ENCODE data around the gene SPDL1. TPM values are rescaled to one million over a fixed set of nuclear protein-coding genes. Genes with fewer than 3 reads are reported as not detected.

The SPDL1 gene
- total and polyA plus RNA-seq, 4 donors, result 3.9 to 6.4 (median 5.0) TPM

GRCh38 chr5:169653091-169653490 is 69.5 kb downstream of the SPDL1 start:
- no peak overlapping the region for H3K4me3 ChIP-seq (ENCODE audit: low read length in 2 of 2)
- no peak for DNase-seq
- intact Hi-C loops (cut with DNase I), result no loop called here
- no peaks in the 10 kb centered on the region for H3K27me3 ChIP-seq (ENCODE audit: control insufficient read depth in 1 of 2, insufficient read depth in 2 of 2, low read length in 1 of 2)
- H3K9me3 ChIP-seq (ENCODE audit: control insufficient read depth, low read length), result no peaks in the 10 kb centered on the region
- ATAC-seq (ENCODE audit: low FRiP score), result no peak
- no peaks in the 10 kb centered on the region for H3K36me3 ChIP-seq (ENCODE audit: control insufficient read depth in 1 of 2, insufficient read depth in 2 of 2, low read length in 1 of 2)
- H3K4me1 ChIP-seq (ENCODE audit: control insufficient read depth in 1 of 2, insufficient read depth in 2 of 2, low read length in 2 of 2), result no peaks in the 10 kb centered on the region
- WGBS, 2 donors, result 91 to 94% methylated on average over 5 of the region's 5 CpGs
- no peak overlapping the region for H3K27ac ChIP-seq (ENCODE audit: low read depth in 1 of 2, low read length in 2 of 2)

Other genes starting within 250 kb of the SPDL1 start
- gene DOCK2, start 53.5 kb downstream of the SPDL1 start, total RNA-seq, result 10 to 100 TPM; 31.5 to 53.7 TPM
- 10 to 100 TPM in 1 of 2 donors, 1 to 10 TPM in 1; 1.6 to 11.6 TPM for gene DOCK2, start 53.5 kb downstream of the SPDL1 start, polyA plus RNA-seq